HepG2 (cell line): ENCODE data around the gene HEBP1. TPM values are rescaled to one million over a fixed set of nuclear protein-coding genes. Genes with fewer than 3 reads are reported as not detected.
A peak's percentile ranks its signal among the peaks of the same experiment; 100 is the strongest.

ENCODE experiments used
- BORCS8-MEF2B ChIP-seq: sonication (generic); formaldehyde crosslinking; IDR thresholded peaks from 2 replicates; pipeline ENCODE4 v1.8.0; 2022; ENCODE audit warnings: mild to moderate bottlenecking, missing genetic modification reagents
- LCORL ChIP-seq, 2 experiments: fragments of 450-650 bp in 1 of 2; sonication (generic) in 1 of 2; formaldehyde crosslinking in 1 of 2; IDR thresholded peaks; 2 replicates each; pipeline versions ENCODE4 v1.5.0 to v1.6.1; 2017 to 2020; ENCODE audit warnings: antibody characterized with exemption in 1 of 2, missing genetic modification reagents in 1 of 2
- MZF1 ChIP-seq: sonication (generic); formaldehyde crosslinking; IDR thresholded peaks from 2 replicates; pipeline ENCODE4 v1.8.1; 2023; ENCODE audit warnings: mild to moderate bottlenecking, missing genetic modification reagents, borderline replicate concordance
- NR2F1 ChIP-seq, 2 experiments: fragments of 450-650 bp in 1 of 2; formaldehyde crosslinking in 1 of 2; IDR thresholded peaks; 2 replicates each; pipeline versions ENCODE4 v1.5.0 to v1.6.1; 2016 to 2020; ENCODE audit warnings: mild to moderate bottlenecking in 1 of 2, missing compliant biosample characterization in 1 of 2, missing genetic modification reagents in 1 of 2, moderate library complexity in 1 of 2
- POGZ ChIP-seq: sonication (generic); formaldehyde crosslinking; IDR thresholded peaks from 2 replicates; pipeline ENCODE4 v1.4.0; 2020; ENCODE audit warnings: mild to moderate bottlenecking, missing genetic modification reagents
- SMARCC2 ChIP-seq: fragments of 450-650 bp; IDR thresholded peaks from 2 replicates; pipeline ENCODE4 v1.6.1; 2017; ENCODE audit warnings: antibody characterized with exemption, mild to moderate bottlenecking
- TAF1 ChIP-seq: sonication (generic); formaldehyde crosslinking; IDR thresholded peaks from 2 replicates; pipeline ENCODE4 v1.4.0; 2020; ENCODE audit warnings: missing genetic modification reagents
- TBX2 ChIP-seq: sonication (generic); formaldehyde crosslinking; IDR thresholded peaks from 2 replicates; pipeline ENCODE4 v1.5.0; 2020; ENCODE audit warnings: missing genetic modification reagents, mild to moderate bottlenecking, borderline replicate concordance
- ZBTB7B ChIP-seq: sonication (generic); formaldehyde crosslinking; IDR thresholded peaks from 2 replicates; pipeline ENCODE4 v1.4.0; 2020; ENCODE audit warnings: missing genetic modification reagents
- ZNF260 ChIP-seq: sonication (generic); formaldehyde crosslinking; IDR thresholded peaks from 2 replicates; pipeline ENCODE4 v1.4.0; 2020; ENCODE audit warnings: missing genetic modification reagents, low read depth, mild to moderate bottlenecking, borderline replicate concordance
- ZNF652 ChIP-seq: IDR thresholded peaks from 2 replicates; pipeline ENCODE4 v1.6.1; 2016; ENCODE audit warnings: low read depth, borderline replicate concordance
- polyA plus RNA-seq, 8 experiments: library from polyadenylated mRNA; depleted of rRNA in 3 of 8; stranded (reverse) in 7 of 8; unstranded in 1 of 8; fragments of >200 nt; fragmentation: Illumina TruSeq in 4 of 8; extraction: Trizol in 4 of 8; gene quantifications; 2 replicates each; pipeline versions ENCODE4 v1.2.1 to v1.2.3, GENCODE V29; 2011 to 2016; ENCODE audit warnings: low read depth in 4 of 8, missing spikeins in 1 of 8, mixed read lengths in 1 of 8; ENCODE audit not compliant: insufficient read depth in 1 of 8
- total RNA-seq, 5 experiments: library from RNA; depleted of rRNA; stranded (reverse); fragments of >200 nt; fragmentation: Illumina TruSeq; extraction: Trizol; gene quantifications; 2 replicates each; pipeline ENCODE4 v1.2.3, GENCODE V29; 2016; ENCODE audit warnings: low read depth in 1 of 5
- TF ChIP-seq, protein P1 (sequence below): sonication (generic); formaldehyde crosslinking; IDR thresholded peaks from one replicate; pipeline ENCODE4 v1.5.1; 2020; ENCODE audit warnings: mild to moderate bottlenecking, missing genetic modification reagents; ENCODE audit errors: not compliant biosample characterization
- TF ChIP-seq, protein P2 (sequence below): sonication (generic); formaldehyde crosslinking; IDR thresholded peaks from 2 replicates; pipeline ENCODE4 v1.4.0; 2020; ENCODE audit warnings: missing genetic modification reagents, borderline replicate concordance

Gene HEBP1
- total and polyA plus RNA-seq, 2 of the 13 experiments (the other 11 are each of a cell fraction or from before 2014, with no cell fraction given) = 7.8 to 9.4 TPM

DNA sequence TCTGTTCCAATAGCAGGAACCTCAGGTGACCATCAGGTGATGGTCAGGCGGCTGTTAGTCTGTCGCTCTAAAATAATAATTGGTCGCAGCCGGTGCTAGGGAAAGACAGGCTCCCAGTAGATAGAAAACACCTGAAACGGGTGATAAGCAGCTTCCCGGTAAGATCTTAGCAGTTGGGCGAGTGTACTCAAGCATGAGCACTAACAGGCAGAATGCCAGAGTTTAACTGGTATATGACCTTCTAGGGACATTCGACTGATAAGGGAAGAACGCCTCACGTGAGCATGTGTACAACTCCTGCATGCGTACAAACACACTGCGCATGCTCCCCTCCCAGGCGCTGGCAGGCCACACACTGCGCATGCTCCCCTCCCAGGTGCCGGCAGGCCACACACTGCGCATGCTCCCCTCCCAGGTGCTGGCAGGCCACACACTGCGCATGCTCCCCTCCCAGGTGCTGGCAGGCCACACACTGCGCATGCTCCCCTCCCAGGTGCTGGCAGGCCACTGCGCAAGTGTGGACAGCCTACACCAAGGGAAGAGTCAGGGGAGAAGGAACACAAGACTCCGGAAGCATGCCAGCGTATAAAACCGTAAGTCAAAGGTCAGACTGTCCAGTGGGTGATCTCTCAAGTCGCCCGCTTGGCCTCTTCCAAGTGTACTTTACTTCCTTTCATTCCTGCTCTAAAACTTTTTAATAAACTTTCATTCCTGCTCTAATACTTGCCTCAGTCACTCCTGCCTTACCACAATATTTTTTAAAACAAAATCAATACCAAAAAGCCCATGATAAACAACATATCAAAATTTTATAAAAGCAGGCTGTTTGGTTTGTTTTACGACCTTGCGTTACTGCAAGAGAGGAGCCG lies 72.6 kb downstream of the HEBP1 start (continued):
- TF ChIP-seq, protein P1, sequence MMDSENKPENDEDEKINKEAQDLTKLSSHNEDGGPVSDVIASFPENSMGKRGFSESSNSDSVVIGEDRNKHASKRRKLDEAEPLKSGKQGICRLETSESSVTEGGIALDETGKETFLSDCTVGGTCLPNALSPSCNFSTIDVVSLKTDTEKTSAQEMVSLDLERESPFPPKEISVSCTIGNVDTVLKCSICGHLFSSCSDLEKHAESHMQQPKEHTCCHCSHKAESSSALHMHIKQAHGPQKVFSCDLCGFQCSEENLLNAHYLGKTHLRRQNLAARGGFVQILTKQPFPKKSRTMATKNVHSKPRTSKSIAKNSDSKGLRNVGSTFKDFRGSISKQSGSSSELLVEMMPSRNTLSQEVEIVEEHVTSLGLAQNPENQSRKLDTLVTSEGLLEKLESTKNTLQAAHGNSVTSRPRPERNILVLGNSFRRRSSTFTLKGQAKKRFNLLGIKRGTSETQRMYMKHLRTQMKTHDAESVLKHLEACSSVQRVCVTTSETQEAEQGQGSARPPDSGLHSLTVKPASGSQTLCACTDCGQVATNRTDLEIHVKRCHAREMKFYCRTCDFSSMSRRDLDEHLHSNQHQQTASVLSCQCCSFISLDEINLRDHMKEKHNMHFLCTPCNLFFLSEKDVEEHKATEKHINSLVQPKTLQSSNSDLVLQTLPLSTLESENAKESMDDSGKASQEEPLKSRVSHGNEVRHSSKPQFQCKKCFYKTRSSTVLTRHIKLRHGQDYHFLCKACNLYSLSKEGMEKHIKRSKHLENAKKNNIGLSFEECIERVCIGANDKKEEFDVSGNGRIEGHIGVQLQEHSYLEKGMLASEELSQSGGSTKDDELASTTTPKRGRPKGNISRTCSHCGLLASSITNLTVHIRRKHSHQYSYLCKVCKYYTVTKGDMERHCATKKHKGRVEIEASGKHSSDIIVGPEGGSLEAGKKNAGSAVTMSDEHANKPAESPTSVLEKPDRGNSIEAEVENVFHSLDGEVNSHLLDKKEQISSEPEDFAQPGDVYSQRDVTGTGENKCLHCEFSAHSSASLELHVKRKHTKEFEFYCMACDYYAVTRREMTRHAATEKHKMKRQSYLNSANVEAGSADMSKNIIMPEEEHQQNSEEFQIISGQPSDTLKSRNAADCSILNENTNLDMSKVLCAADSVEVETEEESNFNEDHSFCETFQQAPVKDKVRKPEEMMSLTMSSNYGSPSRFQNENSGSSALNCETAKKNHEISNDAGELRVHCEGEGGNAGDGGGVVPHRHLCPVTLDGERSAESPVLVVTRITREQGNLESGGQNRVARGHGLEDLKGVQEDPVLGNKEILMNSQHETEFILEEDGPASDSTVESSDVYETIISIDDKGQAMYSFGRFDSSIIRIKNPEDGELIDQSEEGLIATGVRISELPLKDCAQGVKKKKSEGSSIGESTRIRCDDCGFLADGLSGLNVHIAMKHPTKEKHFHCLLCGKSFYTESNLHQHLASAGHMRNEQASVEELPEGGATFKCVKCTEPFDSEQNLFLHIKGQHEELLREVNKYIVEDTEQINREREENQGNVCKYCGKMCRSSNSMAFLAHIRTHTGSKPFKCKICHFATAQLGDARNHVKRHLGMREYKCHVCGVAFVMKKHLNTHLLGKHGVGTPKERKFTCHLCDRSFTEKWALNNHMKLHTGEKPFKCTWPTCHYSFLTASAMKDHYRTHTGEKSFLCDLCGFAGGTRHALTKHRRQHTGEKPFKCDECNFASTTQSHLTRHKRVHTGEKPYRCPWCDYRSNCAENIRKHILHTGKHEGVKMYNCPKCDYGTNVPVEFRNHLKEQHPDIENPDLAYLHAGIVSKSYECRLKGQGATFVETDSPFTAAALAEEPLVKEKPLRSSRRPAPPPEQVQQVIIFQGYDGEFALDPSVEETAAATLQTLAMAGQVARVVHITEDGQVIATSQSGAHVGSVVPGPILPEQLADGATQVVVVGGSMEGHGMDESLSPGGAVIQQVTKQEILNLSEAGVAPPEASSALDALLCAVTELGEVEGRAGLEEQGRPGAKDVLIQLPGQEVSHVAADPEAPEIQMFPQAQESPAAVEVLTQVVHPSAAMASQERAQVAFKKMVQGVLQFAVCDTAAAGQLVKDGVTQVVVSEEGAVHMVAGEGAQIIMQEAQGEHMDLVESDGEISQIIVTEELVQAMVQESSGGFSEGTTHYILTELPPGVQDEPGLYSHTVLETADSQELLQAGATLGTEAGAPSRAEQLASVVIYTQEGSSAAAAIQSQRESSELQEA = no peak
- TF ChIP-seq ZNF260 (CRISPR knock-in tag) (no peak), NR2F1 (CRISPR knock-in tag; IDR thresholded peaks at IDR 0.05) (peak; percentile 74 to 81; a peak in 3 of 4 replicates), LCORL (IDR thresholded peaks at IDR 0.05) (no peak), LCORL (CRISPR knock-in tag; IDR thresholded peaks at IDR 0.05) (peak; percentile 66), TAF1 (CRISPR knock-in tag) (peak; percentile 84), BORCS8-MEF2B (0 out of 2 replicates have a peak, but pooled peaks have one; percentile 44), SMARCC2 (no peak), POGZ (CRISPR knock-in tag) (peak; percentile 49), TBX2 (CRISPR knock-in tag) (peak; percentile 86), ZNF652 (CRISPR knock-in tag) (no peak), ZBTB7B (CRISPR knock-in tag) (no peak), MZF1 (CRISPR knock-in tag) (no peak)
- TF ChIP-seq, protein P2, sequence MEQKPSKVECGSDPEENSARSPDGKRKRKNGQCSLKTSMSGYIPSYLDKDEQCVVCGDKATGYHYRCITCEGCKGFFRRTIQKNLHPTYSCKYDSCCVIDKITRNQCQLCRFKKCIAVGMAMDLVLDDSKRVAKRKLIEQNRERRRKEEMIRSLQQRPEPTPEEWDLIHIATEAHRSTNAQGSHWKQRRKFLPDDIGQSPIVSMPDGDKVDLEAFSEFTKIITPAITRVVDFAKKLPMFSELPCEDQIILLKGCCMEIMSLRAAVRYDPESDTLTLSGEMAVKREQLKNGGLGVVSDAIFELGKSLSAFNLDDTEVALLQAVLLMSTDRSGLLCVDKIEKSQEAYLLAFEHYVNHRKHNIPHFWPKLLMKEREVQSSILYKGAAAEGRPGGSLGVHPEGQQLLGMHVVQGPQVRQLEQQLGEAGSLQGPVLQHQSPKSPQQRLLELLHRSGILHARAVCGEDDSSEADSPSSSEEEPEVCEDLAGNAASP (CRISPR knock-in tag) = peak; percentile 49; the same call in 1 of the 2 replicates
